ENCODE results near the gene ACADSB.

Gene ACADSB

DNA sequence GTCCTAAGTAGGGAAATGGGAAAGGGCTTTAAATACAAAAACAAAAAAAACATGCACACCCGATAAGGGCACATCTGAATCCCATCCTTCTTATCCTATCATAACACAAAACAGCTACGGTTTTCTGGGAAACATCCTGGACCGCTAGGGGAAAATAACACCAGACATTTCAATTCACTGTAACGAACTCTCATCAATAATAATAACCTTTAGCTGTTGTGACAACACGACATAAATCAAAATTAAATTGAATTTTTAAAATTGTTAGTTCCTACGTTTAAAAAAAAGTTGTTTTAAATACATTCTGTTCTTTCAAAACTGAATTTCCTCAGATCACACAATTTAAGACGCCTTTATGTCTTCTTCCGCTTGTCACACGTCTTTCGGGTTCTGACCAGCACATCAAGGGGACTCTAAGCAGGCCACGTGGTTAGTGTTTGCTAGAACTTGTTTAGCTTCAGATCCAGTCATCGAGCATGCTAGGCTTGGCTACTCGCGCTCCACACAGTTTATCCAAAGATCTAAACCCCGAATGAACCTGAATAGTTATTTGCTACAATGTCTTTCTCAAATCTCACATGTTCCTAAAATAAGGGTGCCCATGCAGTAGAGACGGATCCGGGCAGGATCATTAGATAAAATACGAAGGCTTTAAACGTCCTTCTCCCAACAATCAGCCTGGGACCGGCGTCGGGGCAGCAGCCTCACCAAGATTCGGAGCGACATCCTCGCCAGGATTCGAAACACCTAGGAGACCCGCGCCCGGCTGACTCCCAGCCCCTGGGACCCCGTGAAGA is 1.1 kb upstream of the ACADSB start:
- peak; percentile 8 for DNase-seq

DNA sequence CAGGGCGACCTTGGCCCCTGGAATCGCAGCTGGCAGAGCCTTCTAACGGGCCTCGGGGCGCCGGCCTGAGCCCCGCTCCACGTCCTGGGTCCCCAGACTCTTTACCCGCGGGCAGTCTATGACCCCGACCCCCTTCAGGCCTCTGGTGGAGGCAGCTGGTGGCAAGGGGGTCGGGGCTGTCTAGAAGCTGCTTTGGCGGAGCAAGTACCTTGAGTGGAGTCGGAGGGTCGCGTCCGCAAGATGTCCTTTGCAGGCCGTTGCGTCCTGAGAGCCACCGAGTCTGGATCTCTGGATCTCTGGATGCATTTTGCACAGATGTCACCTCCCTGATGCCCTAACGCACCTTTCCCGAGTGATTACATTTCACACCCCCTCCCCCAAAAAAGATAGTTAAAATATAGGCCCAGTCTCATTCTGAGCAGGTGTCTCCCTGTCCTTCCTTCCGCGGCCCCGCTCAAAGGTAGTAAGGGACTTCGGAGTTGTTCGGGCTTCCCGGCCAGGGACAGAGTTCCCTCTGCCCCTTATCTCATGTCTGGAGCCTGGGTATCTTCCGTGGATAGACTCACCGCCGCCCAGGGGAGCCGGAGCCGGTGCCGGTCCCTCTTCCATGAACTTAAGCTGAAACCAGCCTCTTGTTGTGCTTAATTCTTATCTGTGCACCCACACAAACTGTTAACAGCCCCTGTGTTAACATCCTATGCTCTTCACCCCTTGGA is 457 bp downstream of the ACADSB start:
- peak; percentile 6 for DNase-seq

- DNase-seq: no peak
These were observed 3.2 kb downstream of the ACADSB start for GRCh38 chr10:123011987-123012386.

- DNase-seq: no peak
These were observed 4.9 kb downstream of the ACADSB start for GRCh38 chr10:123013456-123014419.

- no peak for DNase-seq
These were observed 6.0 kb downstream of the ACADSB start for GRCh38 chr10:123014772-123015171.

DNA sequence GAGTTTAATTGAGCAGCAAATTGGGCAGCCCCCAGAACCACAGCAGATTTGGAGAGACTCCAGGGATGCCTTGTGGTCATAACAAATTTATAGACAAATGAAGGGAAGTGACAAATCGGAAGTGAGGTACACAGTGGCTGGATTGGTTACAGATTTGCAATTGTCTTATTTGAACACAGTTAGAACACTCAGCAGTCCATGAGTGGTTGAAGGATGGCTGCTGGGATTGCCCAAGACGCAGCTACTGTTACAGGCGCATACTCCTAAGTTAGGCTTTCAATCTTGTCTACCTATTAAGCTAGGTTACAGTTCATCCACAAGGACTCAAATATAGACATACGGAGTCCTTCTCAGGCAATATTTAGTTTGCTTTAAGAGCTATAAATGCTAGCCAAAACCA is 7.4 kb downstream of the ACADSB start:
- no peak for DNase-seq

GRCh38 chr10:123017421-123018165 is 8.8 kb downstream of the ACADSB start:
- DNase-seq: no peak

GRCh38 chr10:123018531-123018930 is 9.7 kb downstream of the ACADSB start:
- DNase-seq: no peak

- DNase-seq: no peak
These were observed 10.5 kb downstream of the ACADSB start for GRCh38 chr10:123019264-123019663.

- DNase-seq: no peak
These were observed 11.3 kb downstream of the ACADSB start for GRCh38 chr10:123019941-123020703.

GRCh38 chr10:123021517-123021916 is 12.7 kb downstream of the ACADSB start:
- DNase-seq: no peak

- no peak for DNase-seq
These were observed 15.7 kb downstream of the ACADSB start for GRCh38 chr10:123024540-123024939.

GRCh38 chr10:123026302-123026701 is 17.5 kb downstream of the ACADSB start:
- no peak for DNase-seq

DNA sequence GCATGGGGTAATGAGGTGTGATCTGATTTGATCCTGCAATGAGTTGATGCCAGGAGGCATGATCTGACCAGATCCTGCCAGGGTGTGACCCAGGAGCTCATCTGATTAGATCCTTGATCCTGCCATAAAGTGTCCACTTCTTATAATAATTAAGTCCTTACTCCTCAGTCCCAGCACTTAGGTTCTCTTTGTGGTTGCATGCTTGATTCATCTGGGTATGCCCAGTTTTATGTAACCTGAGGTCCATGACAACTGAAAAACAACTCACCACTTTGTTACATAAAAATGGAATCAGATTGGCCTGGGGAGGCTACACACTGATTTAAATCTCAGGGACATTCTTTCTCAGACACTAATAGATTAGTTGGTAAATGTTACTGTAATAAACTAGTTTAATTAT is 19.1 kb downstream of the ACADSB start:
- no peak for DNase-seq

DNA sequence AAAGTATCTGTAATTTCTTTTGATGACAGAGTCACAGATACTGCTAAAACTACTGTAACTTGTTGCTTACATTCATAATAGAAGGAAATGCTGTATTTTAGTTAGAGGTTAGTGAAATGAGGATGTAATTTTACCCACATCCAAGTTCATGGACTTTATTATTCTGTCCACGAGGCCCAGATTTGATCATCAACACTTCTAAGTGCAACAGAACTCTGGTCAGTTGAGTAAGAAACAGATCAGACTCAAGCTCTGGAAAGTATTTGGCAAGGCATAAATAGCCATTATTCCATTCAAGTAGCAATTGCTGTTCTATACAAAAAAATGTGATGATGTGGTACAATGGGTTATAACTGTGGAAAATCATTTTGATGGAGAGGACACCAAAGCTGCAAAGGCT is 22.3 kb downstream of the ACADSB start:
- DNase-seq: no peak

DNA sequence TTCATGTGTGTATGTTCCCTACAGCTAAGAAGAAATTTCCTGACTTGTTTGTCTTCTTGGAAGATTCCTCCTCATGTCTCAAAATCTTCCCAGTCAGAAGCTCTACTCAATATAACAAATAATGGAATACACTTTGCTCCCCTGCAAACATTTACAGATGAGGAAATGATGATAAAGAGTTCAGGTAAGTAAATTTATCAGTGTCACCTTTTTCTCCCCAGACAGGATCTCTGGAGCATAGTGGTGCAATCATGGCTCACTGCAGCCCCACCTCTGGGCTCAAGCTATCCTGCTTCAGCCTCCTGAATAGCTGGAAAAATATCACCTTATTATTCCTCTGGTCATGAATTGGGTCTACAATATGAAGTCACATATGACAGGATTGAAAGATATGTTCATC is 25.5 kb downstream of the ACADSB start:
- no peak for DNase-seq

DNA sequence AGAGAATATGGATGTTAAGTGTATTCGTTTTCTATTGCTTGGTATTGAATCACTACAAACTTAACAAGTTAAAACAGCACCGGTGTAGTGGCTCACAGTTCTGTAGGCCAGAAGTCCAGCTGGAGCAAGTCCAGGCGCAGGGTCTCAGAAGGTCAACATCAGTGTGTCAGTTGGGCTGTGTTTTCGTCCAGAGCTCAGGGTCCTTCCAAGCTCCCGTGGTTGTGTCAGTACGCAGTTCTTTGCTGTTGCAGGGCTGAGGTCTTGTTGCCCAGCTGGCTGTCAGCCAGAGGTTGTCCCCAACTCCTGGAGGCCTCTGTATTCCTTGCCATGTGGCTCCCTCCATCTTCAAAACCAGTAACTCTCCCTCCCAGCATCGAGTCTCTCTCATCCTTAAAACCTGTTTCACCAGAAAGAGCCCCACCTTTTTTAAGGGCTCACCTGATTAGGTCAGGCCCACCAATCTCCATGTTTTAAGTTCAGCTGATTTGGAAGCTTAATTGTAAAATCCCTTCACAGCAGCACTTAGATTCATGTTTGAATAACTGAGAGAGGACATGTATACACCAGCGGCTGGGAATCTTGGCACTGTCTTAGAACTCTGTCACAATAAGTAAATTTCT is 26.8 kb downstream of the ACADSB start:
- DNase-seq: no peak

- no peak for DNase-seq
These were observed 30.2 kb downstream of the ACADSB start for GRCh38 chr10:123038782-123039631.

- DNase-seq: no peak
These were observed 30.8 kb downstream of the ACADSB start for GRCh38 chr10:123039632-123039930.

DNA sequence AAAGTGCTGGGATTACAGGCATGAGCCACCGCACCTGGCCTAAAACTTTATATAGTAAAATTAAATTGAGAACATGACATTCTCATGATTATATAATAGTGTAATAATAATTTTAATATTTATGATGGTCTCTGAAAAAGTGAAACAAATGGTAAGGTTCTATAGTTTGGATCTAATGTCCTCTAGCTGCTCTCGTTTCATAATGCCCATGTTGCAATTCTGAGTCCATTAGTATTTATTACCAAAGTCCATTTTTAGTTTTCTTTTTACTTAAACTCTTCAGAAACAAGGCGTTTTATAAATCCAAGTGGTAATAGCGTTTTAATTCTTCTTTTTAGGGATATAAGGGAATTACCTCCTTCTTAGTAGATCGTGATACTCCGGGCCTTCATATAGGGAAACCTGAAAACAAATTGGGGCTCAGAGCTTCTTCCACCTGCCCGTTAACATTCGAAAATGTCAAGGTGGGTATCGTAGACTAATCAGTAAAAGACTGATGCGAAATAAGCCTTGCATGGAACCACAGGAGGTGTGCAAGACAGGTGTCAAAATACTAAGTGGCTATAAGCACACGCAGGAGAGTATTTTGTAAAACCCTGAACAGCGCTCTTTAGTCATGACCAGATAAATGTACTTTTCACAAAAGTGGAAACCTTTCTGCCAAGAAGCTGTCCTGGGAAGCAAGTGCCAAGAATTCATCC is 34.1 kb downstream of the ACADSB start:
- DNase-seq: no peak

Measured in activated effector memory CD4-positive, alpha-beta T cell treated with Interleukin-2 at 50 U/mL for 16 hours (primary cell).